NCI-H2196 treated with DMSO at 0.1 percent for 48 hours (cell line): Measurements from ENCODE around the gene MAGI2.
"Not testable (repeated sequence)": the region's sequence is repeated elsewhere in the genome, so short reads cannot be mapped to it uniquely, and the experiment has no call there.

Source experiments
- DNase-seq: peaks from one replicate; lab custom pipeline; 2025; ENCODE audit not compliant: unreplicated experiment; lab: John Stamatoyannopoulos, UW

MAGI2 gene

DNA sequence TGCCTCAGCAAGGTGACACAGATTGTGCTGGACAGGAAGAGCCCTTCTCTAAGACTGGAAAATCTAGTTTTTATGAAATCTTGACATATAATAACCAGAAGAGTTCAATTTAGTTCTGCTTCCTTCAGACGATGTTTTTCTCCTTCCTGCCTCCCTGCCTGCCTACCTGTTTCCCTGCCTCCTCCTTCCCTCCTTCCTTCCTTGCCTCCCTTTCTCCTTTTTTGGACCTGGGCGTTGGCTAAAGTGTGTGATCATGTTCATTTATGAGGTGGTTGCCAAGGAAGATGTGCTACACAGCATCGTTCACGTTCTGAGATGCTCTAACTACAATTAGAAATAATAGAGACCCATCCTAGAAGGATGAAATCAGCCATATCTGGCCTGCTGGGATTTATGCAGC lies 1430.3 kb downstream of the MAGI2 start:
- DNase-seq = no peak

DNA sequence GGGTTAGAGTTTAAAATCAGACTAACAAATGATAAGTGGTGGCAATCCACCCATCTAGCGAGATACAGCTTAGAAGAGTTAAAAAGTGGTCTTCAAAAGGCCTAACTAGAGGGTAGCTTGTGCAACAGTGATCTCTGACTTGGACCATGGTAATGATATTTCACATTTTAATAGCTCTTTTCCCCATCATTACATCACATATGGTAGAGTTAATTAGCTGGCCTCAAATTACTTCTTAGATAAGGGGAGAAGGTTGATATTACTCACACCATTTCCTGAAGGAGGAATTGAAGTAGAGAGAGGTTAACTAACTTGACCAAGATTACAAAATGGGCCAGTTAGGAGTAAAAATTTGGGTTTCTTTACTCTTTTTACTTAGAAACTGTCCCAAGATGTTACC lies 1431.3 kb downstream of the MAGI2 start:
- DNase-seq = no peak

DNA sequence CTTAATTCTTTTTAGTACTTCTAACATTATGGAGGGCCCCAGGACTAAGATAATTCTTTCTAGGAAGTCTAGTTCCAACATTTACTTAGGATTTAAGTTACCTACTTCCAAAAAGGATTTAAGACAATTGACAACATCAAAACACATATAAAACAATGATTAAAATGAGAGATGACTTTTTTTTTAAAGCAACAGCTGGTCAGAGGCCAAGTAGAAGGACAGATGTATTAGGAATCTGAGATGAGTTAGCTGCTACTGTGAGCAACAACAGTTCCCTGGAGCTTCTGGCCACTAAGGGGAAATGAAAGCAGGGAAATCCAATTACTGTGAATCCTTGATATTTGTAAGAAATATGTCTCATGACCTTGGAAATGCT lies 1432.6 kb downstream of the MAGI2 start:
- no peak for DNase-seq

DNA sequence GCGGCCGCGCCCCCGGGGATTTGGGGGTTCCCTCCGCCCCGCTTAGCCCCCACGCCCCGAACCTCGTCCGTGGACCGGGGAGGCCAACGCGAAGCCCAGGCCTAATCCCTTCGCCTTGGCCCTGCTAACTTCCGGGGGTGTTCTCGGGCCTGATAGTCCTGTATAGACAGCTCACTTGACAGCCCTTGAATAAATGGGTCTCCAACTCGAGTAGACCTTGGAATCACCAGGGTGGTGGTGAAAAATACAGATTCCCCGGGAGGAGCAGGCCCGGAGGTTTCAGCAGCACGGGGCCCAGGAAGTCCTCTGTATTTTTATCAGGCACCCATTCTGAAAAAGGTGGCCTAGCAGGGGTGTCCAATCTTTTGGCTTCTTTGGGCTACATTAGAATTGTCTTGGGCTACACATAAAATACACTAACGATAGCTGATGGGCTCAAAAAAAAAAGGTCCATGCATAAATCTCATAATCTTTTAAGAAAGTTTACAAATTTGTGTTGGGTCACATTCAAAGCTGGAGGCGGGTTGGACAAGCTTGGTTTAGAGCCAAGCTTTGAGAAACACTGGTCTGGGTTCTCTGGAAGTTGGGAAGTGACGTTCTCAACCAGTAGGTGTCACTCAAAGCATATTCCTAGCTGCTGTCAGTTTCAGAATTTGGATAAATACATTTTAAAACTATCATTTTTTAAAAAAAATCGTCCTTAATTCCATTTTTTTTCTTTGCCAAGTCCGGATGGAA lies 1433.2 kb downstream of the MAGI2 start:
- DNase-seq = peak; percentile 42

DNA sequence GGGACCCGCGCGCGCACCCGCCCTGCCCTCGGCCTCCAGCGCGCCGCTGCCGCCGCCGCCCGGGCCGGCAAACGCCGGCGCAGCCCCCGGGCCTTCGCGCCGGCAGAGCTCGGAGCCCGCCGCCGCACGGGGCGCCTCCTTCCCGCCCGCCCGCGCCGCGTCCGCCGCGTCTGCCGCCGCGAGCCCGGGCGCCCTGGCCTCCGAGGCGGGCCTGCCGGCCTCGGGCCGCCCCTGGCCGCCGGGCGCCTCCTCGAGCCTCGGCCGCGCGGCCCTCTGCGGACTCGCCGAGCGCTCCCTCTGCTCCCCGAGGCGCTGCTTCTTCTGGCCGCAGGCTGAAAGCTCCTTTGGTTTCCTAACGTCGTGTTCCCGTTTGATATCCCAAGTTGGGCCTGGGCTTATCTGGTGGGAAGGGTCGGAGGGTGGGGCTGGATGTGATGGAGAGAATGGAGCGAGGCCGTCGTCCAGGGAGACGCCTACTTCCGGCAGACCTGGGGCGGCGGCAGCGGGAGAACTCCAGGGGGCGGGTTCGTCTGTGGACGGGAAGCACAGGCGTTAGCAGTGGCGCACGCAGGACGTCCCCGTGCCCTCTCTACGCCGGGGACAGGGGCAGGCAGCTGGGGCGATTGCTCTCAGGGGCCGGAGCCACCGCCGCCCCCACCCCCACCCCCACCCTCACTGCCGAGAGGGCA lies 1433.9 kb downstream of the MAGI2 start:
- peak; percentile 57 for DNase-seq

DNA sequence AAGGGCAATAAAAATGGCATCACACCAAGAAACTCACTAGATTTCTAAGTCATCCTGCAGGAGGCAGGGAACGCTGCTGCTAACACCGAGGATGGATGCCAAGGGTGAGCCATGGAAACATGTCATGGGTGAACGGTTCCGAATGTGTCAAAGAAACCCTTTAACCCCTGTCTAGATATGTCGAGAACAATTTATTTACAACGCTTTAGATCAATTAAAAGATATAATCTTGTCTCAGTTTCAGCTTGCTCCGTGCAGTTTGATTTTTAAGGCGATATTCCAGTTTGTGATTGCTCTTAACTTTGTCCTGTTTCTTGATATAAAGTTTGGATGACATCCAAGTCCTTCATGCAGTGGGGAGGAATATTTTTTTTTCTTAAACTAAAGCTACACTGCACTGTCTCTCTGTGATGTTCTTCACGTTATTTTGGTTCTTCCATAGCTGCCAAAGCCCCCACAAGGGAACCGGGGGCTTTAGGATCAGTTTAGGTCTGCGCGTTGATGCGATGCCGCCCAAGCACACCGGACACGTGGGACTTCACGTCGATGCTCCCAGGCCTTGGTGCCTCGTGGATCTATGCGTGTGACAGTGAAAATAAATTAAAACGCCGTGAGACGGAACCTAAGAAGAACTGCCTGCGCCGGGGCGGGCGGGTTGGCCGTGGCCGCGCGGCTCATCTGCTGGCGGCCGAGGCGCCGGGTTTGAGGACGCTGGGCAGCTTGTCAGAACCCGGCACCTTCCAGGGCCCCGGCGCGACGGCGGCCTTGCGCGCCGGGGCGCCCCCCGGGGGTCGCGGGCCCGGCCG lies 1434.6 kb downstream of the MAGI2 start:
- DNase-seq = no peak

DNA sequence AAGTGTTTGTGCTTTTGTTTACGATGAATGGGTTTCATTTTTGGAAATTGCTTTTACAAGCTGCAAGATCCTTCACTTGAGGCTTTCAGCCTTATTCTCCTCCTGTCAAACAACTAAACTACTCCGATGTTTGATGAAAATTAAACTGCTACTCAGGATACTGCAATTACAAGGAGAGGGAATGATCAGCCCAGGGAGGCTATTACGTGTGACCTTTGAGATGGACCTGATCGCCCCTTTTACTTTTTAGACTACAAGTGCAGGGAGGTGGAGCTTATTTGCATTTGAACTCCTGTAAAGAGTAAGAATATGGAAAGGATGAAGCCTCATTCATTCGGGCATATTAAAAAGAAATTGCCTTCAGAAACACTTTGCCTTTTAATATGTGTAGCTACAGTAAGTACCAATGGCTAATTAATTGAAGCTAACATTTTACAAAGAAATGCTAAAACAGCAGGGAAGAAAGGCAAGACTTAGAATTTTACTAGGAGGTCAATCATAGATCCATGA lies 1435.8 kb downstream of the MAGI2 start:
- DNase-seq = no peak

DNA sequence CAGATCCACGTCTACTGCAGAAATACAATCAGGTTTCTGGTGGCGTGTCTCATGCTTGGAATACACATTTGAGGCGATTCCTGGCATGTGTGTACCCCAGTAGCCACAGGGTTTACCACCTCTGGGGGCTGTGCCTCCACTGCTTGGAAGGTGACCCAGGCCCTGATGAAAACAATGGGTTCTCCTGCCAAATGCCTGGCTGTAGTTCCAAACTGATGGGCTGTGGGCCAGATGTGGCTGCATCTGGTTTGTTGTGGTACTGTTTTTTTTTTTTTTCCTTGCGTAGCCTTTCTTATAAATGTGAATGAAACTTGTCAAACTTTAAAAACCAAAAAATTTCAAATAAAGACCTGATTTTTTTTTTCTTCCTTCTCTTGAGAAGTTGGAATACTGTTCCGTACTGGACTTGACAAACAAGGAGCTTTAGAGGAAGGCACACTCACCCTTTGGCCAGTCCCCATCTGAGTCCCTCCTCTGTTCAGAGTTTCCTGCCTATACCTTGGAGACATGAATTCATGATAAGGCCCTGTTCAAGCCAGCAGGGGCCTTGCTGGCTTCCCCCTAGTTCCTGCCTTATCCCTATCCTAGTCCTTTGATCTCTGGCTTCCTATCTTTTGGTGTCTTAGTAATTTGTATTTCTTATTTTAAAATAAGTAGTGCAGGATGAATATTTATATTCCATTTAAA lies 1437.8 kb downstream of the MAGI2 start:
- no peak for DNase-seq

DNA sequence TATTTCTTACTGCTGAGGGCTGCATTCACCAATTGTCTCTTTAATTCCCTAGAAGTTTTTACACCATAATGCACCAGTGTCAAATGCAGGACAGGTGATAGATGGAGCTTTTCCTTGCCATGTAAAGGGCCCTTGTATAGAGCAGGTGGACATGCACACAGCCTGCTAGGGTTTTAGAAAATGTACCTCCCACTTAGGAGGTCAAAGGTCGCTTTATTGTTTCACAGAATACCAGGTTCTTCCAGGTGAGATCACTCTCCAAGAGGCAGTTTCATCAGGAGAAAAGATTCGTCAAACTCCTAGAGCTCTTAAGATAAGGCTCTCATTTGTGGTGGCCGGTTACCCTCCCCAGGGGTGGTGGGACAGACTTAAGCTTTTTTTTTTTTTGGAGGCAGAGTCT lies 1439.1 kb downstream of the MAGI2 start:
- no peak for DNase-seq

DNA sequence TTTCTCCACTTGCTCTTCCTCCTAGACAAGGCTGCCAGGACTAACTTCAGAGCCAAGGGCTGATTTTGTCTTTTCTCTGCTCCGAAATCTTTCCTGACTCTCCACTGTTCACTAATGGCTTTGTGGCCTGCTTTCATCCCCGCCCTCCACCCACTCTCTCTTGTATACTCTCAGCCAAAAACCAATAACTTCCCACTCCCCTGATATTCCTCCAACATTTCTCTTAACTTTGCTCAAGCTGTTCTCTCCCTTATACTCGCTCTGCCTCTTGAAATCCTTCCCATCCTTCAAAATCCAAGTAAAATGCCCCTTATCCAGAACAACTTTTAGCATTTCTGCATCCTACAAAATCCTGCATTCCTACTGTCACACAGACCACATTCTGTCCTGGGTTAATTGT lies 1440.1 kb downstream of the MAGI2 start:
- no peak for DNase-seq

DNA sequence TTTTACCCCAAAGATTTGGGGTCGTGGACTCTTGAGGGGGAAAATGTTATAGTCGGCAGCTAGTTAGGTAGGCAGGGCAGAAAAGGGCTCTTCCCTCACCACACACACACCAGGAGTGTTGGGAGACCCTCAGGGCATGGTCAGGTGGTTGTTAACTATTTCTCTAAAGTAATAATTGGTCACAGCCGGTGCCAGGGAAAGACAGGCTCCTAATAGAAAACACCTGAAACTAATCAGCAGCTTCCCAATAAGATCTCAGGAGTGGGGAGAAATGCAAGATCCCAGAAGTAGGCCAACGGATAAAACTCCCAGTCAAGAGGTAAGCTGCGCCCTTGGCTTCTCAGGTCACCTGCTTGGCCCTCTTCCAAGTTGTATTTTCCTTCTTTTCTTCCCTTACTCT lies 1441.8 kb downstream of the MAGI2 start:
- DNase-seq = no peak

DNA sequence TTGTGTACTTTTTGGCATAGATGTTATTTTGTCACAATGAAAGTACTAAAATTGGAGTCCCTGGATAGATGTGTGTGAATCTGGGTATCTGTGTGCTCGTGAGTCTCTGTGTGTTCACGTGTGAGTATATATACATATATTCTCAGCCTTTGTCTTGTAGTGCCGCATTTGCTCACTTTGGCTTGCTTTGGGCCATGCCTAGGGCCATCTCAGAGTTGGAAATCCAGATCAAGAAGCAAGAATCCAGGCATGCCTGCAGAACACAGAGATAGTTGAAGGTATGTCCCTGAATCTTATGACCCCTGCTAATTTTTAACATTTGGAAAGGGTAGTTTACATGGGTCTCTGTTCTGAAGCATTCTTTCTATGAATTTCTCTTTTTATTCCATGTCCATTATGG lies 1446.2 kb downstream of the MAGI2 start:
- DNase-seq = no peak

DNA sequence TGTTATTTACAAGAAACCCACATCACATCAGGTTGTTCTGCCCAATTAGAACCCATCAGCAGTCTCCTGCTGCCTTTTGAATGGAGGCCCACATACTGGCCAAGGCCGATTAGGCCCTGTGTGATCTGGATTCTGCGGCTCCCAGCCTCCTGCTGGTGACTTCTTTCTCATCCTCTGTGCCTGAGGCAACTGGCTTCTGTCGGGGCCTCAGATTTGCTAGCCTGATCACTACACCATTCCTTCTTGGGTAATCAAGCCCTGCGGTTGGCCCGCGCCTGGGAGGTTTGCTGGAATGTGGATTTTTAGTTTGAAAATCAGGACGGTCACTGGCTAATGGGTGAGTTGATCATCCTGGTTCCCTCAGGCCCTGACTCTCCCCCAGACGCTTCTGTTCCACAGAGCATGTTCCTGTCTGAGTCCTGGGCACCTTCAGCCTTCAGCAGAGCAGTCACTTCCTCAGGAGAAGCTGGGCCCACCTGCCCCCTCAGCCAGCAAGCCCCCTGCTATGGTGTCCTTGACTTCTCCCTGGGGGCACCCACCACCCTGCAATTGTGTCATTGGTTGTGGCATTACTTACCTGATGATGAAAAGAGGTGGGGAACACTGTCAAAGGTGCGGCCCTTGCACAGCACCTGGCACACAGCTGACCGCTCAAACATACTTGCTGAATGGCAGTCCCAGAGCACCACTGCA lies 1447.3 kb downstream of the MAGI2 start:
- DNase-seq = no peak

DNA sequence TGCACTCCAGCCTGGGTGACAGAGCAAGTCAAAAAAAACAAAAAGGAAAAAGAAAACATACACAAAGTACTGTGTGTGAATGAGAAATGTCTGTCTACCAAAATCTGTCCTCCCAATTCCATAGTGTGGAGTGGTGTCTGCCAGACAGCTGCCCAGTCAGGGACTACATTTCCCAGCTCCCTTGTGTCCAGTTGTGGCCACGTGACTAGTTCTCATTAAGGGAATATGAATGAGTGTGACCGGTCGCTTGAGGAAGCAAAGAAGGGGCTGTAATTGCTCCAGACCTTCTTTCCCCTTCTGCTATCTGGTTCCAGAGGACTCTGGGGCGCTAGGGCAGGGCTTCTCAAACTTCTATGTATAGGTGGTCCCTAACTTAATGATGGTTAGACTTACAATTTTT lies 1450.8 kb downstream of the MAGI2 start:
- no peak for DNase-seq

DNA sequence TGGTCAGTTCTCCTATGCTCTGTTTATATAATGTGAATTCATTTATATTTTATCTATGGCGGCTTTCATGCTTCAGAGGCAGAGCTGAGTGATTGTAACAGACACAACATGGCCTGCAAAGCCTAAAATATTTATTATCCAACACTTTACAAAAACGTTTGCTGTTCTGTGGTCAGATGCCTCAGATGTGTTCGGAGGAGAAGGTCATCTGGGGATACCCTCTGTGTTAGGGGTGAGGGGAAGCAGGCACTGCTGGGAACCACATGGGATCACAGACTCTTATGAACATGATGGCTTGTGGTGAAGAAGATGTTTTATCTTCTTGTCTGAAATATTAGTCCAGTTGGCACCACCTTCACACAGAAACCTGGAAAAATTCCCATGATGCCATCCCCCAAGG lies 1451.4 kb downstream of the MAGI2 start:
- no peak for DNase-seq

DNA sequence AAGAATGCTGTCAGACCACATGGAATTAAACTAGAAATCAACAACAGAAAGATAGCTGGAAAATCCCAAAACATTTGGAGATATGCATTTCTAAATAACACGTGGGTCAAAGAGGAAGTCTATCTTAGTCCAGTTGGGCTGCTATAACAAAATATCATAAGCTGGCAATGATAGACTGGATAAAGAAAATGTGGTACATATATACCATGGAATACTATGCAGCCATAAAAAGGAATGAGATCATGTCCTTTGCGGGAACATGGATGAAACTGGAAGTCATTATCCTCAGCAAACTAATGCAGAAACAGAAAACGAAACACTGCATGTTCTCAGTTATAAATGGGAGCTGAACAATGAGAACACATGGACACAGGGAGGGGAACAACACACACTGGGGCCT lies 1454.3 kb downstream of the MAGI2 start:
- not testable (repeated sequence) for DNase-seq

DNA sequence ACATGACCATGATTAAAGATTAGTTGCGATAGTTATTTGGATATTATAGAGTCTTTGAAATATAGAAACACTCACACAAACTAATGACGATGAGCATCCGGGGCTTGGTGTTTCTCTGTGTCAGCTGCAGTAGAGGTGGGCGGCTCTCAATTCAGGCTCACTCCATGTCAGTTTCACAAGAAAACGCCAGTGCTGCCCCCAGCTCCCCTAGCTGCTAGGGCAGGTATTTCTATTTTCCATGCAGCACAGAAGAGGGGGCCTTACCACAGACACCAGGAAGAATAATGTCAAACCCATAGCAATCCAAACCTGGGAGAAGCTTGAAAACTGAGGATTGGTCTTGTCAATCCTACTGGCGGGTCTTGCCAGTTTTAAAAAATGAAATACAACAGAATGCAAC lies 1457.8 kb downstream of the MAGI2 start:
- no peak for DNase-seq

DNA sequence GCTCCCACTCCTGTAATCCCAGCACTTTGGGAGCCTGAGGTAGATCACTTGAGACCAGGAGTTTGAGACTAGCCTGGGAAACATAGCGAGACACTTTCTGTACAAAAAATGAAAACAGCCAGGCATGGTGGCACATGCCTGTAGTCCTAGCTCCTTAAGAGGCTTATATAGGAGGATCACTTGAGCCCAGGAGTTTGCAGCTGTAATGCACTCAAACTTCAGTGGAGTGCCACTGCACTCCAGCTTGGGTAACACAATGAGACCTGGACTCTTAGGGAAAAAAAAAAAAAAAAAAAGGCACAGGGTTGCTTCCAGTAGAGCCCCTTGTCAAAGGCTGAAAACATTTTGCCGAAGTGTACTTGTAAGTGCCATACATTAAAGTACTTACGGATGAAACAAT lies 1459.6 kb downstream of the MAGI2 start:
- DNase-seq = no peak

DNA sequence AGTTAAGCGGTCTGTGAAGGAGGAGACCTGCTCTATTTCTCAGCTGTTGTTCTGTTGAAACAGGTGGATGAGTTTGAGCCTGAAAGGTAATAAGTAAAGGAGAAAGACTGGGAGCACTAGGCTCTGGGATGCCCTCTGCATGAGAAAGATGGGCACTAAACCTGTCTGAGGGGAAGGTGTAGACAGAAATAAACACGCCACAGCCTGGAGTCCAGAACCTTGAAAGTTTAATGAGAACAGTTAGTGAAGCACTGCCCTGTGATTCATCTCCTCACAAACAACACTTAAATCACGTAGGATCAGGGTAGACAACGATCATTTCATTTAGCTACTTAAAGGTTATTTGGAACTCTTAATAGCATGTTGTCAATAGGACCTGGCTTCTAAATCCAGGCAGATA lies 1461.8 kb downstream of the MAGI2 start:
- DNase-seq = no peak

DNA sequence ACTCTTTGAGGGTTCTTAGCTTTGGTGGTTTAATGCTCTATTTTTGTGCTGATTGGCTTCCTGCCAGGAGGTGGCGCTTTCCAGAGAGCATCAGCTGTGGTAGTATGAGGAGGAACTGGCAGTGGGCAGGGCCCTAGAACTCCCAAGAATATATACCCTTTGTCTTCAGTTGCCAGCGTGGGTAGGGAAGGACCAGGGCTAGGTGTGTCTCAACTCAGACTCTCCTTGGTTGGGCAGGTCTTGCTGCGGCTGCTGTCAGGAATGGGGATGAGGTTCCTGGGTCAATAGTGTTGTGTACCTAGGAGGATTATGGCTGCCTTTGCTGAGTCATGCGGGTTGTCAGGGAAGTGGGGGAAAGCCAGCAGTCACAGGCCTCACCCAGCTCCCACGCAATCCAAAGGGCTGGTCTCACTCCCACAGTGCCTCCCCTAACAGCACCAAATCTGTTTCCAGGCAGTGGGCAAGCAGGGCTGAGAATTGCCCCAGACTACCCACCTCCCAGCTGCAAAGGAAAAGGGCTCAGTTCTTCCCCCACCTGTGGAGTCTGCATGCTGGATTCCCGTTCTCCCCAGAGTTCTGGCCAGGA lies 1463.4 kb downstream of the MAGI2 start:
- DNase-seq = no peak
